Measurements from ENCODE around the gene LRRC1.

GRCh38 chr6:53906842-53907241 lies 112.0 kb downstream of the LRRC1 start:
- TF ChIP-seq, protein P1, sequence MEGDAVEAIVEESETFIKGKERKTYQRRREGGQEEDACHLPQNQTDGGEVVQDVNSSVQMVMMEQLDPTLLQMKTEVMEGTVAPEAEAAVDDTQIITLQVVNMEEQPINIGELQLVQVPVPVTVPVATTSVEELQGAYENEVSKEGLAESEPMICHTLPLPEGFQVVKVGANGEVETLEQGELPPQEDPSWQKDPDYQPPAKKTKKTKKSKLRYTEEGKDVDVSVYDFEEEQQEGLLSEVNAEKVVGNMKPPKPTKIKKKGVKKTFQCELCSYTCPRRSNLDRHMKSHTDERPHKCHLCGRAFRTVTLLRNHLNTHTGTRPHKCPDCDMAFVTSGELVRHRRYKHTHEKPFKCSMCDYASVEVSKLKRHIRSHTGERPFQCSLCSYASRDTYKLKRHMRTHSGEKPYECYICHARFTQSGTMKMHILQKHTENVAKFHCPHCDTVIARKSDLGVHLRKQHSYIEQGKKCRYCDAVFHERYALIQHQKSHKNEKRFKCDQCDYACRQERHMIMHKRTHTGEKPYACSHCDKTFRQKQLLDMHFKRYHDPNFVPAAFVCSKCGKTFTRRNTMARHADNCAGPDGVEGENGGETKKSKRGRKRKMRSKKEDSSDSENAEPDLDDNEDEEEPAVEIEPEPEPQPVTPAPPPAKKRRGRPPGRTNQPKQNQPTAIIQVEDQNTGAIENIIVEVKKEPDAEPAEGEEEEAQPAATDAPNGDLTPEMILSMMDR (conservative IDR thresholded peaks at IDR 0.05) = no peak
- TF ChIP-seq ZFX (IDR thresholded peaks at IDR 0.05) = no peak

Measured in C4-2B (cell line).